GM18508 (cell line): ENCODE measurements around the gene KCNIP1.

Experiments
- ATAC-seq: cut with Tn5 transposase; IDR thresholded peaks from one replicate; pipeline ENCODE4 v1.9.1; 2021; ENCODE audit warnings: moderate number of reproducible peaks; ENCODE audit not compliant: insufficient read depth, unreplicated experiment

KCNIP1 gene

GRCh38 chr5:170622933-170623332 is 119.1 kb downstream of the KCNIP1 start:
- ATAC-seq, result no peak

GRCh38 chr5:170623576-170624181 is 119.9 kb downstream of the KCNIP1 start:
- ATAC-seq, result no peak

- no peak for ATAC-seq
These were observed 121.7 kb downstream of the KCNIP1 start for GRCh38 chr5:170625221-170626165.

- ATAC-seq, result no peak
These were observed 122.8 kb downstream of the KCNIP1 start for GRCh38 chr5:170626507-170627150.

- no peak for ATAC-seq
These were observed 123.5 kb downstream of the KCNIP1 start for GRCh38 chr5:170627271-170627670.

- ATAC-seq, result no peak
These were observed 124.2 kb downstream of the KCNIP1 start for GRCh38 chr5:170628028-170628427.

GRCh38 chr5:170628691-170629565 is 125.1 kb downstream of the KCNIP1 start:
- no peak for ATAC-seq

- no peak for ATAC-seq
These were observed 125.9 kb downstream of the KCNIP1 start for GRCh38 chr5:170629566-170630175.

GRCh38 chr5:170630226-170630625 is 126.4 kb downstream of the KCNIP1 start:
- ATAC-seq, result no peak

GRCh38 chr5:170630711-170631141 is 126.9 kb downstream of the KCNIP1 start:
- no peak for ATAC-seq

GRCh38 chr5:170631466-170632195 is 127.8 kb downstream of the KCNIP1 start:
- no peak for ATAC-seq

- ATAC-seq, result no peak
These were observed 128.6 kb downstream of the KCNIP1 start for GRCh38 chr5:170632266-170632984.

GRCh38 chr5:170632985-170633234 is 129.1 kb downstream of the KCNIP1 start:
- no peak for ATAC-seq

GRCh38 chr5:170633235-170634081 is 129.6 kb downstream of the KCNIP1 start:
- no peak for ATAC-seq

GRCh38 chr5:170634256-170634990 is 130.6 kb downstream of the KCNIP1 start:
- ATAC-seq, result no peak

- ATAC-seq, result no peak
These were observed 131.9 kb downstream of the KCNIP1 start for GRCh38 chr5:170635706-170636105.

- no peak for ATAC-seq
These were observed 132.4 kb downstream of the KCNIP1 start for GRCh38 chr5:170636206-170636605.
